HG03039 (cell line): ENCODE results near the gene ATN1.

Source experiments
- ATAC-seq: cut with Tn5 transposase; IDR thresholded peaks from one replicate; pipeline ENCODE4 v1.9.1; 2021; ENCODE audit warnings: mild to moderate bottlenecking, moderate library complexity; ENCODE audit not compliant: unreplicated experiment

ATN1 gene

DNA sequence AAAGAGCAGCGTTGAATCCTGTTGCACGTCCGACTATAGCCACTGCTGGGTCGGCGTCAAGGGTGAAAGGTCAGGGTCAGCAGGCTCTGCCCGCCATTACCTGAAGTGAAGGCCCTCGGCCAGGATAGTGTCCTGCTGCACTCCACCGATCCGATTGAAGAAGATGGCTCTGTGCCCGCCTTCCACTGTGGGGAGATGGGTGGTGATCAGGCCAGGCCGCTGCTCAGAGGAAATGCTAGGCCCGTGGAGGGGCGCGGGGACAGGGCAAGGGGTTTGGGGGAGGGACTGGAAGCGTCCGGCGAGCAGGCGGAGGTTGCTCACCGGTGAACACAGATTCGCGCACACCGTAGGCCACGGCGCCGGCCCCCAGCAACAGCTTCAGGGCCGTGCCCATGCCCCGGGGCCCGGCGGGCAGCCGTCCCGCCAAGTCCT, 42.4 kb downstream of the ATN1 start:
- peak; percentile 26 for ATAC-seq

DNA sequence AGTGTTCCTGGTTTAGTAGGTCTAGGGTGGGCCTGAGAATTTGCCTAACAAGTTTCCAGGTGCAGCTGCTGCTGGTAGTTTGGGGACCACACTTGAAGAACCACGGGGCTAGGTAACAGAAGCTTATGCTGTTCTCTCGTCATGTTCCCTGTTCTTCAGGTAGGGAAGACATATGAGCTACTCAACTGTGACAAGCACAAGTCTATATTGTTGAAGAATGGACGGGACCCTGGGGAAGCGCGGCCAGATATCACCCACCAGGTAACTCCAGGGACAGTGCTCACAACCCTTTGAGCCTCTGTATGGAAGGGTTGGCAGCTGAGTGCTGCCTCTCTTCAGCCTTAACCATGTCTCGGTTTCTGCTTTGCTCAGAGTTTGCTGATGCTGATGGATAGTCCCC, 46.4 kb downstream of the ATN1 start:
- ATAC-seq: no peak

DNA sequence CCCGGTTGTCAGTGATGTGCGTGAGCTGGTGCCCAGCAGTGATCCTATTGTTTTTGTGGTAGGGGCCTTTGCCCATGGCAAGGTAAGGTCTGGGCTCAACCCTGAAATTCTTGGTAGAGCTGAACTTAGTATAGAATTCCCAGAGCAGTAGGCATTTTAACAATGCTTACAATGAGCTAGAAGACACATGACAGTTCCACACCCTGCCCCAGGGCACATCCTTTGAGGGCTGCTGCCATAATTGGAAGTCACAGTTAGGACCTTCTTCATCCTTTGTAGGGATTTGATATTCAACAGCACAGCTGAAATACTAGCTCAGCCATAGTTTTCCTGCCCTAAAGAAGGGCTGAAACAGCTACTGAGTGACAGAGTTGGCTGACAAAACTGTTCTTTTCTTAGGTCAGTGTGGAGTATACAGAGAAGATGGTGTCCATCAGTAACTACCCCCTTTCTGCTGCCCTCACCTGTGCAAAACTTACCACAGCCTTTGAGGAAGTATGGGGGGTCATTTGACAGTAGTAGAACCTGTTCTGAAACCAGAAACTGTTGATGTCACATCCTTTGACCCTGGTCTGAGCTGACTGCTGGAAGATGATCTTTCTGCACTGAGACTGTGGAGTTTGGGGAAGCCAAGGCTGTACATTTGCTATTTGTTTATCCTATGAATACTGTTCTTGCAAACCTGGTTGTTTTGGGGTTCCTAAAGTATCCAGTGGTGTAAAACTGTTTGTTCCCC, 47.7 kb downstream of the ATN1 start:
- ATAC-seq: no peak

DNA sequence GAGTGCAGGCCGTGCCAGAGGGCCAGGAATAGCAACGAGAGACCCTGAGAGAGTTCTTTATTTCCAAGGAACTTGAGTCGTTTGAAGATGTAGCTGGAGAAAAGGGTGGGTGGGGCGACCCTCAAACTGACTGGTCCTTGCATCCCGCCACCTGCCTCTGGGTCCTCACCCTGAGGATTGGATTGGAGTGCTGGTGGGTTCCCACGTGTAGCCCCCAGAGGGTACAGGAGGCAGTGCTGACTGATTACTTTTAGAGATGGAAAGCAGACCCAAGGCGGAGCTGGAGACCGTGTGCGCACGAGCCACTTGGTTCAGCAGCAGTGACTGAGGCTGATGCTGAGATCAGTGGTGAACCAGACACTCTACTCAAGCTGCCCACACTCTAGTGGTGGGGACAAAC, 49.9 kb downstream of the ATN1 start:
- ATAC-seq: no peak

DNA sequence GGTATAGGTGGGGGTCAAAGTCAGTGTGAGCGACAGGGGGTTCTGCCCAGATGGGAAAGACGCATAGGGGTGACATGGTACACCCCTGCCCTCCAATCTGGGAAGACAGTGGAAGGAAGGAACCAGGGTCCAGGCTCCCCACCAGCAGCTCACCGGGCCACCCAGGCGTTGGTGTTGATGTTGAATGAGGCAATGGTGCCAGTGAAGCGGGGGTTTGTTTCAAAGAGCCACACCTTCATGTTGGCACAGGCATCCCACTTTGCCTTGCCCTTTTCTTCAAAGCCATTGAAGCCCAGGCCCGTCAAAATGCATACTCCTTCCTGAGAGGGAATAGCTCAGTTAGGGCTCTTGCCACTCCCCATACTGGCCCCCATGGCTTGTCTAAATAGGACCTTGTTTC, 50.4 kb downstream of the ATN1 start:
- ATAC-seq: no peak

DNA sequence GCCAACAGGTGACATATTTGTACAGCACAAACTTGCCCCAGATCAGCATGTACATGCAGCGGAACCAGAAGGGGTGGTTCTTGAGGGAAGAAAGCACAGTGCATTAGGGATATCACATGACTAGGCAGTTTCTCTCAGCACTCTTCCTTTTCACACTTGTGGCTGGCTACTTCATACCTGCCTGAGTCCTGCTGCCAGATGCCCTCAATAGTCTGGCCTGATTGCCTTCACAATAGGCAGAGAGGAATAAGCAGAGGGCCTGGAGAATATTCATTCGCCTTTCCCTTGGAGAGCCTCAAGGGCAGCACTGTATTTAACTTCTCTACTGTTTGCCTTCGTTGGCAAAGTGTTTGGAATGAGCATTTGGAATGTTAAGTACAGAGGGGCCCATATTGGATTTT, 50.9 kb downstream of the ATN1 start:
- no peak for ATAC-seq

DNA sequence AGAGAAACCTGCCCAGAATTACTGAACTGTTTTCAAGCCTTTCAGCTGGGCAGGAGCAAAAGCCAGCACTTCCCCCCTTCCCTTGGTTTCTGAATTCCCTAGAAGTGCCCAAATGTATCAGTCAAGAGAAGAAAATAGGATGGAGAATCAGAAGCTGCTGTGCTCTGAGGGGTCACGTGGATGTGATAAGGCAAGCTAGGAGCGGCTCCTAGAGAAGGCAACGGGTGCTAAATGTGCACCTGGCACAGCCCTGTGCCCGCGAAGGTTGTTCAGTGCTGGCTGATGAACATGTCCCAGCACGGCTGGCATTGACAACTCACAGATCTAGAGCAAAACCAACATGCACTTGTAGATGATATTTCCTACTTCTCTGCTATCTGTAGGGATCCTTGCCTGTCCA, 51.3 kb downstream of the ATN1 start:
- ATAC-seq: no peak

DNA sequence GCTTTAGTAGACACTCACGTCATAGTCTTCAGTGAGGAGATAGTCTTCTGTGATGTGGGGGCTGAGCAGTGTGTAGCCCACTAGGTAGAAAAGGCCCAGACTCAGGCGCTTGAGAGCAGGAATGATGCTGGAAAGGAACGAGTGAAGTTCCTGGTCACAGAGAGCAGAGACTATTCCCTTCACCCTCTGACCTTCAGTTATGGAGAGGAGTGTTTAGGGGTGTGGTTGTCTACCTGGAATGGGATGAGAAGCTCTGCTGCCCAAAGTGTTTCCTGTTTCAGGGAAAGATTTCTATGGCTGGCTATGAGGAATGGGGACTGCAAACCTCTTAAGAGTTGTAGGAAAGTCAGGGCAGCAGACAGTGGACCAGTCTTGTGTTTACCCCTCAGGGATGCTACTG, 51.7 kb downstream of the ATN1 start:
- no peak for ATAC-seq

DNA sequence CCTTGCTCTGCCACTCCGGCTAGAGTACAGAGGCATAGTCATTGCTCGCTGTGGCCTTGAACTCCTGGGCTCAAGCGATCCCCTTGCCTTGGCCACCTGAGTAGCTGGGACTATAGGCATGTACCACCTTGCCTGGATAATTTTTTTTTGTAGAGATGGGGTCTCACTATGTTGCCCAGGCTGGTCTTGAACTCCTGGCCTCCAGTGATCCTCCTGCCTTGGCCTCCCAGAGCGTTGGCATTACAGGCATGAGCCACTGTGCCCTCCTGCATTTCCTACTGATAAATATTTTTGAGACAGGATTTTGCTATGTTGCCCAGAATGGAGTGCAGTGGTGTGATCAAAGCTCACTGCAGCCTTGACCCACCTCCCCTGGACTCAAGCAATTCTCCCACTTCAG, 52.3 kb downstream of the ATN1 start:
- no peak for ATAC-seq

DNA sequence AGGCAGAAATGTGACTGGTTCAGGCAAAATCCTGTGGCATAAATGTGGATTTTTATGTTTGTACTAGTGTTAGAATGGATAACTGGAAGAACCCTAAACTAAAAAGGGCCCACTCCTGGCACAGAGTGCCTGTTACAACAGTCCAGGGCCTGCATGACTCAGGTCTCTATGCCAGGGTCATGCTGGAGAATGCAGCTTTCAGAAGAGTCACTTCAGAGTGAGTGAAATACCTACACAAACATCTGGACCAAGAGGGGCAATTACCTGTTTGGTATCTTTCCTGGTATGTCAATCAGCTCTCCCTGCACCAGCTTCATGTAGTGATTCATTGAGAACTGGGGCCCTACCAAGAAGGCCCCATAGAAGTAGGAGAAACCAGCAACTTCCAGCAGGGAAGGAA, 53.0 kb downstream of the ATN1 start:
- ATAC-seq: no peak

DNA sequence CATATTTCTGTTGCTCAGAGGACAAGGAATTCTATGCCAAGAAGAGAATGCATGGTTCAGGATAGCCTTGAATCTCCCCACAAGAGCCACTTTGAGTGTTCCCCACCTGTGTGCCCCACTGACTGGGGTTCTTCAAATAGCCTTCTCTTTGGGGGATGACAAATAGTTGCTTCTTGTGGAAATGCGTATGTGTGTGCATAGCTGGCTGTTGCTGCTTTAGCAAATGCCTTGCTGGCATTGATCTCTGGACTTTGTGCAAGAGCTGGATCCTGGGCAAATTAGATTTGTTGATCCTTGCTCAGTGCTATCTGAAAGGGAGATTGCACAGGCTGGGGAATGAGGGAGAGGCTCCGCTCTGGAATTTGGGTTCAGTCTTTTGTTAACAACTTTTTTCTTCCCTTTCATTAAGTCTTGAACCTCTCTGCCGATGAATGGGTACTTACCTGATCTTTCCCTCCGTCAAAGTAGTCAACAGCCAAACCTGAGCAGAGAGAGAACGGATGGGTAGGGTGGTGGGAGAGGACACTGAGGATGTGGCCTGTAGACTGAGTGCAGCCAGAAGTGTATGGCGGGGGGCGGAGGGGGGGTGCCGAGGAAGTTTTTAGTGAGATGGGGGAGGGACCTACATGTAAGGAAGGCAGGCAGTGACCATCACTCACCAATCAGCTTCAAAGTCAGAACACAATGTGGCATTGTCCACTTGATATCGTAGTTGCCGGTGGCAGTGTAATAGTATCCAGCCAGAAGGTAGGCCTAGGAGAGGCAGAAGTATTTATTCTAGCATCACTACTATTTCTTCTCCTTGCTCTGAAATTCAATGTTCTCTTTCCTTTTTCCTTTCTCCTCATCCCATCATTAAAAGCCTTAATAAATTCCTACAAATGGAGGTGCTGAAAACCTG, 53.6 kb downstream of the ATN1 start:
- no peak for ATAC-seq

DNA sequence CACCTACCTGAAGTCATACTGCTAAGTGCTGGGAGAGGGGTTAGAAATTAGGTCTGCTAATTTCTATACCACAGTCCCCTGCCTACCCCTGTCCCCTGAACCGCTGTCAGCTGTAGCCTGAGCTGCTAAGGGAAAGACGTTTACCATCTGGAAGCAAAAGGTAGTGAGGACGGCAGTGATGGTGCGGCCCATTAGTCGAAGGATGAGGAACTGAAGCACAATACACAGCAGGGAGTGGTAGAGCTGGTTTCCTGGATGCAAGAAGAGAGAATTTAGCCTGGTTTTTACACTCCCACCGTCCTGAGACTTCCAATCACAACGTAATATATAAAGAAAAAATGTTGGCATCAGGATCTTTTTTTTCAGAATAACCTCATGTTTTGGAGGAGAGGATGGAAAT, 54.8 kb downstream of the ATN1 start:
- ATAC-seq: no peak

DNA sequence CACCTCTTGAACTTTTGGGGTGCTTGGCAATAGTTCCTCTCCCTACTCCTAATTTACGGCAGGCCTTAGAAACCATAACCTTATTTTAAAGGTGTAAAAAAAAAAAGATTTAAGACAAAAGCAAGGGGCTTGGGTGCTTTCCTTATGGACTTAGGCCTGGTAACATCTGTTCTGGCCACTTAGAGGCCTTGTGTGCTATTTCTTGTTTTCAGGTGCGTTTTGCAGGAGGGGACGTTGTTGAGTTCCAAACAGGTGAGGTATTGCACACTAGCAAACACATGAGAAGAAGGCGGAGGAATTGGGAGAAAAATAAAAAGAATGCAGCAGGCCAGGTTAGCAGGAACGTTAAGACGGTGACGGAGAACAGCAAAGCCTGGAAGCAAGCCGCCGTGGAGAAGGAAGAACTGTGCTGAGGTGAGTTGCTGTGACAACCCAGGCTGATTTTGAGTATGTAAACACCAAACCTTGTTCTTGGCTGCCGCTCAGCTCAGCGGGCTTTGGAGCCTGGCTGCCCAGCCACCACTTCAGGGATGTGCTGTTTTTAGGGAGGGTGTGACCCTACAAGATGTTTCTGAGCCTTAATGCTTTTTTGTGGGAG, 60.3 kb downstream of the ATN1 start:
- ATAC-seq: no peak
